ENCODE measurements around the gene ASL. TPM values are rescaled to one million over a fixed set of nuclear protein-coding genes. Genes with fewer than 3 reads are reported as not detected.

ASL gene
- 43.9 and 50.7 TPM in 2 replicates for total RNA-seq

DNA sequence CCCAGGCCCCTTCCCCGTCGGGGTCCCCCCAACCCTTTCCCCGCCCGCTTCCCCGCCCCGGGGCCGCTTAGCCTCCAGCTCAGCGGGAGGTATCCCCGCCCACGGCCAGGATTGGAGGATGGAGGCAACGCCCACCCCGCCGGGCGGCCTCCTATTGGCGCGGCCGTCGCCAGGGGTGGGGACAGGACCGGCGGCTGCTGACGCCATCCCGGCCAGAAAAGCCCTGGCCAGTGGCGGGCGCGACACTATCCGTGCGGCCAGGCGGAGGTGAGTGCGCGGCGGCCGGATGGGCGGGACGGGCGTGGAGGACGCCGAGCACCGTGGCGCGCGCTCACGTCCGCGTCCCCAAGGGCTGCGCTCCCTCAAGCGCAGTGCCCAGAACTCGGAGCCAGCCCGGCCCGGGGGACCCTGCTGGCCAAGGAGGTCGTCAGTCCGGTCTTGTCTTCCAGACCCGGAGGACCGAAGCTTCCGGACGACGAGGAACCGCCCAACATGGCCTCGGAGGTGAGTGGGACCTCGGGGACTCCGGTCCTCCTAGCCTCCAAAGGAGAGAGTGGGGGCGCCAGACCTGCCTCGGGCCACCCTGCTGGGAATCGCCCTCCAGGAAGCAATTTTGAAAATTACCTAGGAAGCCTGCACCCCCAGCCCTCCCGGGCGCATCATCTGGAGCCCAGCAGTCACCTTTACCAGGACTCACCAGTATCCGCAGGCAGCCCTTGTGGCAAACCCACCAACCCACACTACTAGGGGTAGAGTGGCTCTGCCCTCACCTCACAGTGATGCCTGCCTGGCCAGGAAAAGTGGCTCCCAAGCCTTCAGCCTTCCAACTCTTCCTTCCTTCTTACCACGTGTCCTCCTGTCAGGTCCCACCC lies at the start of gene ASL:
ASL (plus strand) TSS at position 230 of the 872 bp plus-strand sequence; CDS start at position 493, 263 bp downstream.

GRCh38 chr7:66114743-66115649 lies 39.4 kb downstream of the ASL start, which contains the start of gene CRCP:
TSS of gene CRCP (plus strand) at chr7:66114847. CDS start at chr7:66114963, 116 bp downstream.

Other genes with a start within 250 kb of the ASL start
- 30.1 and 36.0 TPM in 2 replicates for gene VKORC1L1, start 202.7 kb upstream of the ASL start, total RNA-seq
- gene GUSB, start 93.6 kb upstream of the ASL start, total RNA-seq = 27.4 and 27.6 TPM in 2 replicates
- gene CRCP, start 39.0 kb downstream of the ASL start, total RNA-seq = 32.6 and 36.6 TPM in 2 replicates
- gene TPST1, start 129.5 kb downstream of the ASL start, total RNA-seq = 21.8 and 30.9 TPM in 2 replicates